Erythroblast (primary cell): ENCODE measurements around the gene NASP.

Experiments used
- GATA1 ChIP-seq: IDR thresholded peaks from 2 replicates; pipeline ENCODE4 v1.6.1; 2011; ENCODE audit warnings: low read depth, mild to moderate bottlenecking, control low read depth, low read length, moderate library complexity
- POLR2A ChIP-seq: IDR thresholded peaks from 2 replicates; pipeline ENCODE4 v1.6.1; 2011; ENCODE audit warnings: mild to moderate bottlenecking, low read length

DNA sequence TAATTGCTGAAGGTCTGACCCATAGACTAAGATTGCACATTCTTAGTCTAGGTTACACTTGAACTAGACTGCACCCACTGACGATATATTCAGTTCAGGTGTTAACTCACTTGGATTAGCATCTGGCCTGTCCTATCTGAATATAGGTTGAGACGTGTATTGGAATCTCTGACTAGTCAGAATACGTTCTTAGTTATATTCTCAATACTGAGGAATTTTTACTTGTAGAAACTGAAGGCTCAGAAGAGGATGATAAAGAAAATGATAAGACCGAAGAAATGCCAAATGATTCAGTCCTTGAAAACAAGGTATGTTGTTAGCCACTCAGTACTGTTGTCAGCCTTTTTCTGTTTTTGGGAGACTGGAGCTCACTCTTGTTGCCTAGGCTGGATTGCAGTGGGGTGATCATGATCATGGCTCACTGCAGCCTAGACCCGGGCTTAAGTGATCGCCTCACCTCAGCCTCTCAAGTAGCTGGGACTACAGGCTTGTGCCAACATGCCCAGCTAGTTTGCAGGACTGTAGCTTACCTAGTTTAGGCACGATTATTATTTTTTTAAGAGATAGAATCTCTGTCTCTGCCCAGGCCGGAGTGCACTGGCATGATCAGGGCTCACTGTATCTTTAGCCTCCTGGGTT lies 29.2 kb downstream of the NASP start:
- TF ChIP-seq POLR2A = no peak
- no peak for TF ChIP-seq GATA1
